Left lung (tissue), 10 donors: ENCODE data around the gene BBS2. TPM values are rescaled to one million over a fixed set of nuclear protein-coding genes. Genes with fewer than 3 reads are reported as not detected.
A peak's percentile ranks its signal among the peaks of the same experiment; 100 is the strongest.

Source experiments
- ATAC-seq: fragments of 200-7000 bp; cut with Tn5 transposase; one replicate; pipeline ENCODE4 v1.9.1; 2020; ENCODE audit warnings: moderate library complexity
- DNase-seq, 4 donors: peaks; one replicate each; pipeline ENCODE4 v3.0.0-alpha.2; 2013 to 2020
- H3K27ac ChIP-seq, 2 donors: fragments of 200-600 bp; sonication (generic) in 1 of 2; one replicate each; pipeline versions ENCODE4 v1.5.0 to v1.8.0; 2020 to 2021
- H3K27me3 ChIP-seq, 2 donors: fragments of 200-600 bp; sonication (generic) in 1 of 2; one replicate each; pipeline versions ENCODE4 v1.5.0 to v1.8.0; 2020 to 2021
- H3K36me3 ChIP-seq, 2 donors: fragments of 200-600 bp; sonication (generic) in 1 of 2; one replicate each; pipeline versions ENCODE4 v1.5.0 to v1.8.0; 2020 to 2021
- H3K4me1 ChIP-seq, 2 donors: fragments of 200-600 bp; one replicate each; pipeline ENCODE4 v1.8.0; 2021
- H3K4me3 ChIP-seq, 2 donors: fragments of 200-600 bp; sonication (generic) in 1 of 2; one replicate each; pipeline versions ENCODE4 v1.5.0 to v1.8.0; 2020 to 2021; ENCODE audit warnings: mild to moderate bottlenecking in 1 of 2
- H3K9me3 ChIP-seq, 2 donors: fragments of 200-600 bp; sonication (generic) in 1 of 2; one replicate each; pipeline versions ENCODE4 v1.5.0 to v1.8.0; 2020 to 2021
- CTCF ChIP-seq, 2 donors: fragments of 200-600 bp; sonication (generic) in 1 of 2; IDR thresholded peaks; one replicate each; pipeline versions ENCODE4 v1.5.0 to v1.8.0; 2021; ENCODE audit warnings: antibody characterized with exemption in 2 of 2
- intact Hi-C, 2 donors: fragments of 100-400 bp; cut with DNase I; formaldehyde crosslinking; loops; one replicate each; pipeline versions ENCODE4 v1.11.2 to v1.14.2; 2022
- polyA plus RNA-seq, 6 donors: library from polyadenylated mRNA; unstranded; fragments of 120-200 nt; gene quantifications; one replicate each; pipeline ENCODE4 v1.2.1, GENCODE V29; 2013; ENCODE audit not compliant: insufficient read length in 6 of 6
- total RNA-seq, 2 donors: library from RNA; stranded (reverse); fragmentation: NEBNext Ultra II Directional; extraction: Animal tissue kit (Norgen Biotek cat#: 25700); gene quantifications; one replicate each; pipeline ENCODE4 v1.2.1, GENCODE V29; 2021
- donor health status: DM: no; HTN: yes; CAD: no.
- donor health status: DM: no; HTN: no; CAD: no.

The BBS2 gene
- total and polyA plus RNA-seq, 8 donors: 23.9 to 109 (median 81.8) TPM

- no peak for TF ChIP-seq CTCF (IDR thresholded peaks at IDR 0.05)
- H3K4me1 ChIP-seq: no peaks in the 10 kb centered on the region
- peaks cover 0 to 94% of the 10 kb centered on the region in 2 donors for H3K36me3 ChIP-seq
- no peaks in the 10 kb centered on the region for H3K9me3 ChIP-seq
- H3K27me3 ChIP-seq: no peaks in the 10 kb centered on the region
- intact Hi-C loops: no loop called here
- H3K4me3 ChIP-seq: no peak overlapping the region
- no peak for DNase-seq
- no peak for ATAC-seq
- H3K27ac ChIP-seq: no peak overlapping the region
These were observed 57.6 kb downstream of the BBS2 start for GRCh38 chr16:56462064-56462796.

GRCh38 chr16:56460101-56460500 lies 59.7 kb downstream of the BBS2 start:
- peaks cover 0 to 94% of the 10 kb centered on the region in 2 donors for H3K36me3 ChIP-seq
- intact Hi-C loops: no loop called here
- no peak overlapping the region for H3K4me3 ChIP-seq
- no peak for TF ChIP-seq CTCF (IDR thresholded peaks at IDR 0.05)
- DNase-seq (no peak), ATAC-seq (no peak)
- H3K4me1 ChIP-seq: no peaks in the 10 kb centered on the region
- H3K27ac ChIP-seq: no peak overlapping the region
- H3K27me3 ChIP-seq: no peaks in the 10 kb centered on the region
- H3K9me3 ChIP-seq: no peaks in the 10 kb centered on the region

- no peak for ATAC-seq
- no peak overlapping the region for H3K4me3 ChIP-seq
- no peak overlapping the region for H3K27ac ChIP-seq
- peaks cover 0 to 92% of the 10 kb centered on the region in 2 donors for H3K36me3 ChIP-seq
- no peak for TF ChIP-seq CTCF (IDR thresholded peaks at IDR 0.05)
- H3K27me3 ChIP-seq: no peaks in the 10 kb centered on the region
- no peaks in the 10 kb centered on the region for H3K9me3 ChIP-seq
- H3K4me1 ChIP-seq: peaks cover 0 to 4% of the 10 kb centered on the region in 2 donors
- DNase-seq: no peak
- intact Hi-C loops: no loop called here
These were observed 61.8 kb downstream of the BBS2 start for GRCh38 chr16:56457927-56458470.

- H3K36me3 ChIP-seq: peaks cover 0 to 39% of the 10 kb centered on the region in 2 donors
- H3K4me3 ChIP-seq: peak overlapping the region; percentile 88 to 91
- DNase-seq (peak in 2 of 4 donors; percentile 13 to 24), ATAC-seq (peak; percentile 70)
- H3K4me1 ChIP-seq: peaks cover 18 to 46% of the 10 kb centered on the region in 2 donors
- H3K27me3 ChIP-seq: no peaks in the 10 kb centered on the region
- intact Hi-C loops: no loop called here
- H3K27ac ChIP-seq: peak overlapping the region; percentile 60 to 83
- no peaks in the 10 kb centered on the region for H3K9me3 ChIP-seq
- TF ChIP-seq CTCF (IDR thresholded peaks at IDR 0.05): no peak
These were observed 67.8 kb downstream of the BBS2 start for GRCh38 chr16:56451753-56452689.
